HCT116 (cell line): ENCODE results near the gene COL21A1. TPM values are rescaled to one million over a fixed set of nuclear protein-coding genes. Genes with fewer than 3 reads are reported as not detected.
A peak's percentile ranks its signal among the peaks of the same experiment; 100 is the strongest.

ENCODE experiments used
- ATAC-seq: fragments of 200-7000 bp; cut with Tn5 transposase; 2 replicates; pipeline ENCODE4 v1.9.1; 2020; ENCODE audit warnings: mild to moderate bottlenecking, moderate library complexity
- BruUV-seq: library from RNA; stranded (reverse); fragments of 400-500 nt; replicated peaks from 2 replicates; lab custom pipeline; 2021; lab: Mats Ljungman, UMichigan
- CTCF ChIA-PET: fragments of 300-600 bp; sonication (Branson Sonifier 250); formaldehyde crosslinking; loops from one replicate; lab custom pipeline; 2021; ENCODE audit warnings: antibody characterized with exemption; lab: Charles Lee
- POLR2A ChIA-PET: fragments of 300-600, 350-600 bp; sonication (Branson Sonifier 250); formaldehyde crosslinking; loops from one replicate; lab custom pipeline; 2021; ENCODE audit warnings: antibody characterized with exemption; lab: Charles Lee
- RAD21 ChIA-PET, 2 experiments: fragments of 300-600 bp; sonication (Branson Sonifier 250); formaldehyde crosslinking; loops; one replicate each; lab custom pipeline; 2023; ENCODE audit warnings: low total read pairs in 2 of 2; ENCODE audit not compliant: uncharacterized antibody in 2 of 2, unreplicated experiment in 2 of 2, low non-redundant PET in 1 of 2; lab: Charles Lee
- DNase-seq: peaks from one replicate; pipeline ENCODE4 v3.0.0-alpha.2; 2010; ENCODE audit warnings: low read depth, low spot score
- H2AFZ ChIP-seq: fragments of 200-600 bp; shearing (Covaris generic), sonication (generic); 2 replicates; pipeline ENCODE4 v1.6.1; 2017; ENCODE audit warnings: low read depth, mixed run types, mixed read lengths, antibody characterized with exemption, low read length; ENCODE audit not compliant: poor library complexity, severe bottlenecking
- H3K27ac ChIP-seq: 2 replicates; pipeline ENCODE4 v1.5.1; 2012; ENCODE audit warnings: low read depth, low read length
- H3K27me3 ChIP-seq: fragments of 200-600 bp; sonication (generic); 2 replicates; pipeline ENCODE4 v1.6.1; 2016; ENCODE audit warnings: mixed run types, low read length, mixed read lengths; ENCODE audit not compliant: insufficient read depth
- H3K36me3 ChIP-seq, 2 experiments: fragments of 200-500 bp in 1 of 2; fragments of 200-600 bp in 1 of 2; sonication (Bioruptor generic) in 1 of 2; sonication (generic) in 1 of 2; 2 replicates each; pipeline versions ENCODE4 v1.5.1 to v1.6.1; 2014 to 2016; ENCODE audit warnings: low read length in 2 of 2, inconsistent platforms in 1 of 2, mixed read lengths in 1 of 2, mixed run types in 1 of 2; ENCODE audit not compliant: insufficient read depth in 2 of 2, control insufficient read depth in 1 of 2
- H3K4me1 ChIP-seq, 2 experiments: fragments of 200-600 bp in 1 of 2; sonication (generic) in 1 of 2; 2 replicates each; pipeline versions ENCODE4 v1.5.1 to v1.6.1; 2012 to 2017; ENCODE audit warnings: low read length in 2 of 2, inconsistent platforms in 1 of 2, mild to moderate bottlenecking in 1 of 2, mixed read lengths in 1 of 2, mixed run types in 1 of 2, moderate library complexity in 1 of 2; ENCODE audit not compliant: insufficient read depth in 2 of 2, control insufficient read depth in 1 of 2
- H3K4me2 ChIP-seq: fragments of 200-600 bp; sonication (generic); 2 replicates; pipeline ENCODE4 v1.6.1; 2017; ENCODE audit warnings: mixed run types, low read length, mixed read lengths
- H3K4me3 ChIP-seq, 2 experiments: fragments of 200-600 bp in 1 of 2; sonication (generic) in 1 of 2; replicated peaks in 1 of 2; 2 replicates each; pipeline ENCODE4 v1.5.1; 2011 to 2016; ENCODE audit warnings: low read length in 2 of 2, control low read depth in 1 of 2, low read depth in 1 of 2, mild to moderate bottlenecking in 1 of 2, mixed read lengths in 1 of 2, mixed run types in 1 of 2
- H3K79me2 ChIP-seq: fragments of 200-600 bp; sonication (generic); 2 replicates; pipeline ENCODE4 v1.6.1; 2017; ENCODE audit warnings: mild to moderate bottlenecking, mixed run types, low read length, moderate library complexity, mixed read lengths; ENCODE audit not compliant: insufficient read depth
- H3K9ac ChIP-seq: fragments of 200-600 bp; sonication (generic); 2 replicates; pipeline ENCODE4 v1.6.1; 2016; ENCODE audit warnings: low read length, mixed read lengths
- H3K9me2 ChIP-seq: fragments of 200-600 bp; sonication (generic), shearing (Covaris generic); 2 replicates; pipeline ENCODE4 v1.6.1; 2017; ENCODE audit warnings: mixed run types, mild to moderate bottlenecking, moderate library complexity; ENCODE audit not compliant: insufficient read depth
- H3K9me3 ChIP-seq, 2 experiments: fragments of 200-500 bp in 1 of 2; fragments of 200-600 bp in 1 of 2; sonication (Bioruptor generic) in 1 of 2; sonication (generic) in 1 of 2; 2 replicates each; pipeline ENCODE4 v1.6.1; 2014 to 2017; ENCODE audit warnings: low read length in 2 of 2, mixed read lengths in 2 of 2, inconsistent platforms in 1 of 2, low read depth in 1 of 2, mild to moderate bottlenecking in 1 of 2, mixed run types in 1 of 2, moderate library complexity in 1 of 2; ENCODE audit not compliant: control insufficient read depth in 1 of 2, insufficient read depth in 1 of 2
- H4K20me1 ChIP-seq: fragments of 200-600 bp; sonication (generic), shearing (Covaris generic); 2 replicates; pipeline ENCODE4 v1.6.1; 2017; ENCODE audit warnings: mixed run types, mild to moderate bottlenecking, moderate library complexity; ENCODE audit not compliant: insufficient read depth
- CBX3 ChIP-seq: IDR thresholded peaks from 2 replicates; pipeline ENCODE4 v1.6.1; 2012; ENCODE audit warnings: low read depth
- CEBPB ChIP-seq: IDR thresholded peaks from 2 replicates; pipeline ENCODE4 v1.6.1; 2012; ENCODE audit warnings: low read depth
- EGR1 ChIP-seq: IDR thresholded peaks from 2 replicates; pipeline ENCODE4 v1.6.1; 2012; ENCODE audit warnings: low read depth
- ELF1 ChIP-seq: IDR thresholded peaks from 2 replicates; pipeline ENCODE4 v1.6.1; 2012; ENCODE audit warnings: low read depth, borderline replicate concordance
- EZH2 ChIP-seq: fragments of 200-600 bp; sonication (generic); IDR thresholded peaks from 2 replicates; pipeline ENCODE4 v1.6.1; 2017; ENCODE audit warnings: antibody characterized with exemption, mixed run types
- JUND ChIP-seq: IDR thresholded peaks from 2 replicates; pipeline ENCODE4 v1.6.1; 2012
- MAX ChIP-seq: IDR thresholded peaks from 2 replicates; pipeline ENCODE4 v1.6.1; 2012
- RAD21 ChIP-seq: IDR thresholded peaks from 2 replicates; pipeline ENCODE4 v1.6.1; 2012; ENCODE audit warnings: low read depth, mild to moderate bottlenecking
- SIN3A ChIP-seq: IDR thresholded peaks from 2 replicates; pipeline ENCODE4 v1.6.1; 2012; ENCODE audit warnings: low read depth
- SP1 ChIP-seq: IDR thresholded peaks from 2 replicates; pipeline ENCODE4 v1.6.1; 2012; ENCODE audit warnings: low read depth
- SRF ChIP-seq: IDR thresholded peaks from 2 replicates; pipeline ENCODE4 v1.6.1; 2012; ENCODE audit warnings: low read depth
- TCF7L2 ChIP-seq: IDR thresholded peaks from 2 replicates; pipeline ENCODE4 v1.7.0; 2011; ENCODE audit warnings: borderline replicate concordance, inconsistent platforms; ENCODE audit not compliant: insufficient read depth, insufficient read length; ENCODE audit errors: extremely low read depth
- YY1 ChIP-seq: IDR thresholded peaks from 2 replicates; pipeline ENCODE4 v1.6.1; 2011; ENCODE audit warnings: low read length, low read depth, moderate library complexity, mild to moderate bottlenecking; ENCODE audit not compliant: insufficient replicate concordance; ENCODE audit errors: extremely low read depth
- ZBTB33 ChIP-seq: IDR thresholded peaks from 2 replicates; pipeline ENCODE4 v1.6.1; 2011; ENCODE audit warnings: mild to moderate bottlenecking, low read length, moderate library complexity; ENCODE audit not compliant: insufficient replicate concordance; ENCODE audit errors: extremely low read depth
- ZFX ChIP-seq: fragments of 450-650 bp; IDR thresholded peaks from 2 replicates; pipeline ENCODE4 v1.6.1; 2017
- intact Hi-C: fragments of 100-400 bp; cut with micrococcal nuclease; formaldehyde crosslinking; loops from 2 replicates; pipeline ENCODE4 v1.10.0; 2022
- total RNA-seq: library from RNA; stranded (reverse); gene quantifications from one replicate; pipeline ENCODE4 v1.2.1, GENCODE V29; 2021; ENCODE audit not compliant: unreplicated experiment

The COL21A1 gene
- total RNA-seq, 1 experiment from 2014 or later = not detected

GRCh38 chr6:56093776-56094175, 153.6 kb downstream of the COL21A1 start:
- no peak for ATAC-seq
- H3K79me2 ChIP-seq = no peaks in the 10 kb centered on the region
- CTCF ChIA-PET = no interaction called here
- H3K36me3 ChIP-seq = no peaks in the 10 kb centered on the region
- RAD21 ChIA-PET = no interaction called here
- H3K9me2 ChIP-seq = no peaks in the 10 kb centered on the region
- no peak for DNase-seq
- no peaks in the 10 kb centered on the region for H3K27me3 ChIP-seq
- H3K9ac ChIP-seq = no peak overlapping the region
- H4K20me1 ChIP-seq = no peaks in the 10 kb centered on the region
- peaks cover 7 to 9% of the 10 kb centered on the region in 2 experiments; a peak in 2 of 4 replicates for H3K4me1 ChIP-seq
- no peak overlapping the region for H3K4me2 ChIP-seq
- BruUV-seq = no TSS peak
- intact Hi-C loops = no loop called here
- no peak overlapping the region for H3K27ac ChIP-seq
- TF ChIP-seq ELF1 (no peak), TCF7L2 (no peak)
- no peak overlapping the region for H2AFZ ChIP-seq
- H3K9me3 ChIP-seq = no peaks in the 10 kb centered on the region
- H3K4me3 ChIP-seq = no peak overlapping the region
- POLR2A ChIA-PET = no interaction called here

- Histone ChIP-seq H3K27me3 (no peaks in the 10 kb centered on the region), H3K9ac (no peak overlapping the region), H3K4me1 (peaks cover 7 to 9% of the 10 kb centered on the region in 2 experiments; a peak in 2 of 4 replicates), H3K36me3 (no peaks in the 10 kb centered on the region), H3K9me3 (no peaks in the 10 kb centered on the region; a peak in 2 of 4 replicates), H3K4me2 (no peak overlapping the region), H3K9me2 (no peaks in the 10 kb centered on the region), H3K79me2 (no peaks in the 10 kb centered on the region), H2AFZ (peak overlapping the region; percentile 2), H3K4me3 (no peak overlapping the region), H4K20me1 (no peaks in the 10 kb centered on the region), H3K27ac (no peak overlapping the region)
- no peak for ATAC-seq
- POLR2A ChIA-PET = no interaction called here
- intact Hi-C loops = no loop called here
- DNase-seq = peak; percentile 26
- CTCF ChIA-PET = no interaction called here
- RAD21 ChIA-PET = no interaction called here
- BruUV-seq = no TSS peak
- TF ChIP-seq ZFX = no peak
- no peak for TF ChIP-seq EGR1
- no peak for TF ChIP-seq EZH2
- no peak for TF ChIP-seq SIN3A
- TF ChIP-seq YY1 = no peak
- peak; percentile 69 for TF ChIP-seq CEBPB
- peak; percentile 28; the same call in 1 of the 2 replicates for TF ChIP-seq JUND
- no peak for TF ChIP-seq SRF
- peak; percentile 34; the same call in 1 of the 2 replicates for TF ChIP-seq CBX3
- TF ChIP-seq SP1 = peak; percentile 35; the same call in 1 of the 2 replicates
- no peak for TF ChIP-seq ZBTB33
- 0 out of 2 replicates have a peak, but pooled peaks have one; percentile 20 for TF ChIP-seq MAX
- no peak for TF ChIP-seq RAD21
Measured at GRCh38 chr6:56091159-56091869, 156.1 kb downstream of the COL21A1 start.
